HepG2 (cell line): ENCODE data around the gene WDR81. TPM values are rescaled to one million over a fixed set of nuclear protein-coding genes. Genes with fewer than 3 reads are reported as not detected.

Experiments
- ARNTL ChIP-seq: sonication (generic); formaldehyde crosslinking; IDR thresholded peaks from 2 replicates; pipeline ENCODE4 v1.4.0; 2020; ENCODE audit warnings: mild to moderate bottlenecking, missing genetic modification reagents
- BRCA1 ChIP-seq: sonication (generic); formaldehyde crosslinking; IDR thresholded peaks from 2 replicates; pipeline ENCODE4 v1.4.0; 2020; ENCODE audit warnings: missing genetic modification reagents
- BRD4 ChIP-seq: sonication (generic); formaldehyde crosslinking; IDR thresholded peaks from 2 replicates; pipeline ENCODE4 v1.4.0; 2020; ENCODE audit warnings: missing genetic modification reagents
- CHCHD3 ChIP-seq: sonication (generic); formaldehyde crosslinking; IDR thresholded peaks from 2 replicates; pipeline ENCODE4 v1.8.0; 2022; ENCODE audit warnings: mild to moderate bottlenecking, missing genetic modification reagents, moderate library complexity
- DMAP1 ChIP-seq: IDR thresholded peaks from 2 replicates; pipeline ENCODE4 v1.6.1; 2016
- EZH2 ChIP-seq: conservative IDR thresholded peaks from 2 replicates; pipeline ENCODE4 v1.6.1; 2012; ENCODE audit warnings: mild to moderate bottlenecking, low read depth, low read length, moderate library complexity
- FIP1L1 ChIP-seq: fragments of 200-400 bp; formaldehyde crosslinking; IDR thresholded peaks from 2 replicates; pipeline ENCODE4 v1.6.1; 2018; ENCODE audit warnings: low read depth, mild to moderate bottlenecking, low read length, moderate library complexity, borderline replicate concordance; ENCODE audit not compliant: insufficient read depth
- FLYWCH1 ChIP-seq: sonication (generic); formaldehyde crosslinking; IDR thresholded peaks from 2 replicates; pipeline ENCODE4 v1.8.1; 2023; ENCODE audit warnings: mild to moderate bottlenecking, missing genetic modification reagents
- HIVEP1 ChIP-seq: sonication (generic); formaldehyde crosslinking; IDR thresholded peaks from 2 replicates; pipeline ENCODE4 v1.4.0; 2020; ENCODE audit warnings: mild to moderate bottlenecking, missing genetic modification reagents
- MEF2D ChIP-seq: sonication (generic); formaldehyde crosslinking; IDR thresholded peaks from 2 replicates; pipeline ENCODE4 v1.5.1; 2020; ENCODE audit warnings: mild to moderate bottlenecking, missing genetic modification reagents
- WIZ ChIP-seq: sonication (generic); formaldehyde crosslinking; IDR thresholded peaks from 2 replicates; pipeline ENCODE4 v1.5.1; 2020; ENCODE audit warnings: mild to moderate bottlenecking, missing genetic modification reagents
- ZFX ChIP-seq: sonication (generic); formaldehyde crosslinking; IDR thresholded peaks from 2 replicates; pipeline ENCODE4 v1.4.0; 2020; ENCODE audit warnings: mild to moderate bottlenecking, low read depth, missing genetic modification reagents, moderate library complexity
- ZNF224 ChIP-seq: sonication (generic); formaldehyde crosslinking; IDR thresholded peaks from 2 replicates; pipeline ENCODE4 v1.5.0; 2020; ENCODE audit warnings: mild to moderate bottlenecking, missing genetic modification reagents
- ZNF570 ChIP-seq: sonication (generic); formaldehyde crosslinking; IDR thresholded peaks from 2 replicates; pipeline ENCODE4 v1.4.0; 2020; ENCODE audit warnings: mild to moderate bottlenecking, missing genetic modification reagents, borderline replicate concordance
- ZNF7 ChIP-seq: IDR thresholded peaks from 2 replicates; pipeline ENCODE4 v1.6.1; 2016; ENCODE audit warnings: missing biosample characterization, missing genetic modification reagents
- polyA plus RNA-seq, 8 experiments: library from polyadenylated mRNA; depleted of rRNA in 3 of 8; stranded (reverse) in 7 of 8; unstranded in 1 of 8; fragments of >200 nt; fragmentation: Illumina TruSeq in 4 of 8; extraction: Trizol in 4 of 8; gene quantifications; 2 replicates each; pipeline versions ENCODE4 v1.2.1 to v1.2.3, GENCODE V29; 2011 to 2016; ENCODE audit warnings: low read depth in 4 of 8, missing spikeins in 1 of 8, mixed read lengths in 1 of 8; ENCODE audit not compliant: insufficient read depth in 1 of 8
- total RNA-seq, 5 experiments: library from RNA; depleted of rRNA; stranded (reverse); fragments of >200 nt; fragmentation: Illumina TruSeq; extraction: Trizol; gene quantifications; 2 replicates each; pipeline ENCODE4 v1.2.3, GENCODE V29; 2016; ENCODE audit warnings: low read depth in 1 of 5
- TF ChIP-seq, protein P1 (sequence below): sonication (generic); IDR thresholded peaks from 2 replicates; pipeline ENCODE4 v1.6.1; 2016; ENCODE audit warnings: low read depth, borderline replicate concordance
- TF ChIP-seq, protein P2 (sequence below): sonication (generic); formaldehyde crosslinking; IDR thresholded peaks from 2 replicates; pipeline ENCODE4 v1.9.0; 2021; ENCODE audit warnings: missing genetic modification reagents, borderline replicate concordance
- TF ChIP-seq, protein P3 (sequence below): sonication (generic); formaldehyde crosslinking; IDR thresholded peaks from 2 replicates; pipeline ENCODE4 v1.4.0; 2020; ENCODE audit warnings: mild to moderate bottlenecking, missing genetic modification reagents
- TF ChIP-seq, protein P4 (sequence below): sonication (generic); formaldehyde crosslinking; IDR thresholded peaks from 2 replicates; pipeline ENCODE4 v1.8.1; 2022; ENCODE audit warnings: low read depth, mild to moderate bottlenecking, missing genetic modification reagents
- TF ChIP-seq, protein P5 (sequence below): sonication (generic); formaldehyde crosslinking; IDR thresholded peaks from 2 replicates; pipeline ENCODE4 v1.4.0; 2020; ENCODE audit warnings: mild to moderate bottlenecking, missing genetic modification reagents

The WDR81 gene
- total and polyA plus RNA-seq, 2 of the 13 experiments (the other 11 are each of a cell fraction or from before 2014, with no cell fraction given), result 9.1 to 16.7 TPM

DNA sequence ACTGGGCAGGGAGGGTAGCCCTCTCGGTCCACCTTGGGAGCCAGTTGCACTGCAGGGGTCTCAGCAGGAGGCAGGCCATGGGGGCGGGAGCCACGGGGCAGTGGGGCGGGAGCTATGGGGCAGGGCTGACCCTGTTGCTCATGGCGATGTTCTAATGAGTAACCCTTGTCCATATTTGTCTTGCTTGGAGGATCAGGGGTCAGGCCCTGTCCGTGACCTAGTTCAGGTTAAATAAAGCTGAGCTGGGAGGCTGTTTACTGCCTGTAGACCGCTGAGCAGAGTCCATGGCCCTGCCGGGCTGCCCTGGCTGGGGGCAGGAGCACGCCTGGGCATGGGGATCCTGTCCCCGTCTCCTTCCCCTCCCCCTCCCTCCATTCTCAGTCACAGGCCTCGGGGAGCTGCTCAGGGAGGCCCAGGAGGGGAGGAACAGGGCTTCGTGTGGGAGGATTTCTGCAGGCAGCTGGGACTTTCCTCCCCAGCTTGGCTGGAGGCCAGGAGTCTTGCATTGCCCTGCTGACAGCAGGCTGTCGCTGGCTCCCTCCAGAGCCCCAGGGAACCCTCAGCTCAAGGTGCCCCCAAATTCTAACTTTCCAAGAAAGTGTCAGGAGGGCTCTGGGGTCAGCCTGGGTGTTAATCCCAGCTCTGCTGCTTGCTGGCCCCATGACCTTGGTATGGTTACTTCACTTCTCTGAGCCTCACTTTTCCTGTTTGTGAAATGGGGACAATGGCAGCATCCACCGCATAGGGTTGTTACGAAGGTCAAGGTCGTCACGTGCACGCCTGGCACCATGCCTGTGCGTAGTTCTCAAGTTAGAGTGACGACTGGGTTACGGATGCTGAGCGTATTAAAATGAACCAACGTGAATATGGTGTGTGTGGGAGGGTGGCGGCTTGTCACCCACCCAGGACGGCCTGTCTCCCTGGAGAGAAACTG is 12.1 kb downstream of the WDR81 start (continued):
- TF ChIP-seq BRD4 (CRISPR knock-in tag) (peak; percentile 31; the same call in 1 of the 2 replicates), FIP1L1 (no peak), ARNTL (peak; percentile 92), FLYWCH1 (CRISPR knock-in tag) (no peak), BRCA1 (CRISPR knock-in tag) (peak; percentile 75; the same call in 1 of the 2 replicates), ZNF7 (no peak), HIVEP1 (CRISPR knock-in tag) (peak; percentile 96), WIZ (CRISPR knock-in tag) (no peak), MEF2D (peak; percentile 97), ZNF570 (CRISPR knock-in tag) (0 out of 2 replicates have a peak, but pooled peaks have one; percentile 70), EZH2 (no peak), CHCHD3 (CRISPR knock-in tag) (no peak; the same call in 1 of the 2 replicates), DMAP1 (CRISPR knock-in tag) (peak; percentile 95), ZNF224 (peak; percentile 17; the same call in 1 of the 2 replicates), ZFX (CRISPR knock-in tag) (peak; percentile 87)
- TF ChIP-seq, protein P1, sequence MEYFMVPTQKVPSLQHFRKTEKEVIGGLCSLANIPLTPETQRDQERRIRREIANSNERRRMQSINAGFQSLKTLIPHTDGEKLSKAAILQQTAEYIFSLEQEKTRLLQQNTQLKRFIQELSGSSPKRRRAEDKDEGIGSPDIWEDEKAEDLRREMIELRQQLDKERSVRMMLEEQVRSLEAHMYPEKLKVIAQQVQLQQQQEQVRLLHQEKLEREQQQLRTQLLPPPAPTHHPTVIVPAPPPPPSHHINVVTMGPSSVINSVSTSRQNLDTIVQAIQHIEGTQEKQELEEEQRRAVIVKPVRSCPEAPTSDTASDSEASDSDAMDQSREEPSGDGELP, result peak; percentile 89
- TF ChIP-seq, protein P2, sequence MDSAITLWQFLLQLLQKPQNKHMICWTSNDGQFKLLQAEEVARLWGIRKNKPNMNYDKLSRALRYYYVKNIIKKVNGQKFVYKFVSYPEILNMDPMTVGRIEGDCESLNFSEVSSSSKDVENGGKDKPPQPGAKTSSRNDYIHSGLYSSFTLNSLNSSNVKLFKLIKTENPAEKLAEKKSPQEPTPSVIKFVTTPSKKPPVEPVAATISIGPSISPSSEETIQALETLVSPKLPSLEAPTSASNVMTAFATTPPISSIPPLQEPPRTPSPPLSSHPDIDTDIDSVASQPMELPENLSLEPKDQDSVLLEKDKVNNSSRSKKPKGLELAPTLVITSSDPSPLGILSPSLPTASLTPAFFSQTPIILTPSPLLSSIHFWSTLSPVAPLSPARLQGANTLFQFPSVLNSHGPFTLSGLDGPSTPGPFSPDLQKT (CRISPR knock-in tag), result no peak
- TF ChIP-seq, protein P3, sequence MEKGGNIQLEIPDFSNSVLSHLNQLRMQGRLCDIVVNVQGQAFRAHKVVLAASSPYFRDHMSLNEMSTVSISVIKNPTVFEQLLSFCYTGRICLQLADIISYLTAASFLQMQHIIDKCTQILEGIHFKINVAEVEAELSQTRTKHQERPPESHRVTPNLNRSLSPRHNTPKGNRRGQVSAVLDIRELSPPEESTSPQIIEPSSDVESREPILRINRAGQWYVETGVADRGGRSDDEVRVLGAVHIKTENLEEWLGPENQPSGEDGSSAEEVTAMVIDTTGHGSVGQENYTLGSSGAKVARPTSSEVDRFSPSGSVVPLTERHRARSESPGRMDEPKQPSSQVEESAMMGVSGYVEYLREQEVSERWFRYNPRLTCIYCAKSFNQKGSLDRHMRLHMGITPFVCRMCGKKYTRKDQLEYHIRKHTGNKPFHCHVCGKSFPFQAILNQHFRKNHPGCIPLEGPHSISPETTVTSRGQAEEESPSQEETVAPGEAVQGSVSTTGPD (CRISPR knock-in tag), result 0 out of 2 replicates have a peak, but pooled peaks have one; percentile 22
- TF ChIP-seq, protein P4, sequence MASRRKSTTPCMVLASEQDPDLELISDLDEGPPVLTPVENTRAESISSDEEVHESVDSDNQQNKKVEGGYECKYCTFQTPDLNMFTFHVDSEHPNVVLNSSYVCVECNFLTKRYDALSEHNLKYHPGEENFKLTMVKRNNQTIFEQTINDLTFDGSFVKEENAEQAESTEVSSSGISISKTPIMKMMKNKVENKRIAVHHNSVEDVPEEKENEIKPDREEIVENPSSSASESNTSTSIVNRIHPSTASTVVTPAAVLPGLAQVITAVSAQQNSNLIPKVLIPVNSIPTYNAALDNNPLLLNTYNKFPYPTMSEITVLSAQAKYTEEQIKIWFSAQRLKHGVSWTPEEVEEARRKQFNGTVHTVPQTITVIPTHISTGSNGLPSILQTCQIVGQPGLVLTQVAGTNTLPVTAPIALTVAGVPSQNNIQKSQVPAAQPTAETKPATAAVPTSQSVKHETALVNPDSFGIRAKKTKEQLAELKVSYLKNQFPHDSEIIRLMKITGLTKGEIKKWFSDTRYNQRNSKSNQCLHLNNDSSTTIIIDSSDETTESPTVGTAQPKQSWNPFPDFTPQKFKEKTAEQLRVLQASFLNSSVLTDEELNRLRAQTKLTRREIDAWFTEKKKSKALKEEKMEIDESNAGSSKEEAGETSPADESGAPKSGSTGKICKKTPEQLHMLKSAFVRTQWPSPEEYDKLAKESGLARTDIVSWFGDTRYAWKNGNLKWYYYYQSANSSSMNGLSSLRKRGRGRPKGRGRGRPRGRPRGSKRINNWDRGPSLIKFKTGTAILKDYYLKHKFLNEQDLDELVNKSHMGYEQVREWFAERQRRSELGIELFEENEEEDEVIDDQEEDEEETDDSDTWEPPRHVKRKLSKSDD (CRISPR knock-in tag), result peak; percentile 69; the same call in 1 of the 2 replicates
- TF ChIP-seq, protein P5, sequence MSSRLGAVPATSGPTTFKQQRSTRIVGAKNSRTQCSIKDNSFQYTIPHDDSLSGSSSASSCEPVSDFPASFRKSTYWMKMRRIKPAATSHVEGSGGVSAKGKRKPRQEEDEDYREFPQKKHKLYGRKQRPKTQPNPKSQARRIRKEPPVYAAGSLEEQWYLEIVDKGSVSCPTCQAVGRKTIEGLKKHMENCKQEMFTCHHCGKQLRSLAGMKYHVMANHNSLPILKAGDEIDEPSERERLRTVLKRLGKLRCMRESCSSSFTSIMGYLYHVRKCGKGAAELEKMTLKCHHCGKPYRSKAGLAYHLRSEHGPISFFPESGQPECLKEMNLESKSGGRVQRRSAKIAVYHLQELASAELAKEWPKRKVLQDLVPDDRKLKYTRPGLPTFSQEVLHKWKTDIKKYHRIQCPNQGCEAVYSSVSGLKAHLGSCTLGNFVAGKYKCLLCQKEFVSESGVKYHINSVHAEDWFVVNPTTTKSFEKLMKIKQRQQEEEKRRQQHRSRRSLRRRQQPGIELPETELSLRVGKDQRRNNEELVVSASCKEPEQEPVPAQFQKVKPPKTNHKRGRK, result no peak
